Kidney (tissue), 14 donors: ENCODE measurements around the gene PDE6D. TPM values are rescaled to one million over a fixed set of nuclear protein-coding genes. Genes with fewer than 3 reads are reported as not detected.

Source experiments
- DNase-seq, 5 donors: peaks; one replicate each; pipeline ENCODE4 v3.0.0-alpha.2; 2013 to 2020
- FAIRE-seq: peaks from 2 replicates; lab custom pipeline; 2012; peaks lifted over from hg19 to GRCh38; lab: Jason Lieb, UNC
- H3K27ac ChIP-seq, 2 donors: one replicate each; pipeline ENCODE4 v1.7.0; 2013; ENCODE audit warnings: low read depth in 2 of 2, low read length in 2 of 2, inconsistent platforms in 1 of 2
- H3K27me3 ChIP-seq: one replicate; pipeline ENCODE4 v1.7.1; 2013; ENCODE audit warnings: low read length, inconsistent platforms; ENCODE audit not compliant: control insufficient read depth, insufficient read depth
- H3K36me3 ChIP-seq, 3 donors: one replicate each; pipeline versions ENCODE4 v1.7.0 to v1.7.1; 2013; ENCODE audit warnings: low read length in 3 of 3, control low read depth in 1 of 3, inconsistent platforms in 1 of 3; ENCODE audit not compliant: insufficient read depth in 3 of 3, control insufficient read depth in 2 of 3
- H3K4me1 ChIP-seq, 3 donors: one replicate each; pipeline versions ENCODE4 v1.7.0 to v1.7.1; 2013; ENCODE audit warnings: low read length in 3 of 3, inconsistent platforms in 1 of 3, low read depth in 1 of 3; ENCODE audit not compliant: control insufficient read depth in 2 of 3, insufficient read depth in 2 of 3
- H3K4me3 ChIP-seq, 3 donors: one replicate each; pipeline versions ENCODE4 v1.7.0 to v1.8.1; 2013; ENCODE audit warnings: low read length in 3 of 3, control low read depth in 1 of 3, inconsistent platforms in 1 of 3
- H3K9ac ChIP-seq, 3 donors: one replicate each; pipeline versions ENCODE4 v1.7.0 to v1.7.1; 2013; ENCODE audit warnings: low read length in 3 of 3, control low read depth in 1 of 3, inconsistent platforms in 1 of 3
- H3K9me3 ChIP-seq, 3 donors: one replicate each; pipeline versions ENCODE4 v1.7.0 to v1.7.1; 2013; ENCODE audit warnings: low read length in 3 of 3, control low read depth in 1 of 3, inconsistent platforms in 1 of 3; ENCODE audit not compliant: control insufficient read depth in 2 of 3, insufficient read depth in 1 of 3
- CTCF ChIP-seq: IDR thresholded peaks from 3 replicates; pipeline ENCODE4 v1.5.1; 2012; ENCODE audit warnings: mild to moderate bottlenecking, moderate library complexity, borderline replicate concordance; ENCODE audit not compliant: insufficient read depth; ENCODE audit errors: extremely low read depth
- intact Hi-C: fragments of 100-400 bp; cut with DNase I; formaldehyde crosslinking; loops from one replicate; pipeline ENCODE4 v1.11.1; 2022
- polyA plus RNA-seq: library from polyadenylated mRNA; stranded (reverse); fragments of 350-450 nt; fragmentation: Illumina TruSeq; extraction: RNeasy Lipid Tissue Mini Kit (QIAGEN cat#74804); gene quantifications from one replicate; pipeline ENCODE4 v1.2.3, GENCODE V29; 2014; ENCODE audit warnings: low read depth, low replicate concordance; ENCODE audit not compliant: insufficient read depth
- total RNA-seq: library from RNA; stranded (reverse); fragmentation: NEBNext Ultra II Directional; extraction: Animal tissue kit (Norgen Biotek cat#: 25700); gene quantifications from one replicate; pipeline ENCODE4 v1.2.1, GENCODE V29; 2021
- donor health status: control.
- donor health status: control.
- donor health status: control.
- donor health status: control.
- donor health status: control.
- donor health status: DM: yes; HTN: yes; CAD: no.
- donor health status: Normal renal cell carcinoma (clear cell type).

PDE6D gene
- total and polyA plus RNA-seq, 2 donors from 2014 or later = 21.7 to 28.2 TPM

- H3K4me1 ChIP-seq = peaks cover 0 to 6% (median 4%) of the 10 kb centered on the region in 3 donors
- H3K4me3 ChIP-seq = no peak overlapping the region
- DNase-seq = peak in 2 of 5 donors; percentile 40 to 62
- peaks cover 4 to 41% (median 28%) of the 10 kb centered on the region in 3 donors for H3K36me3 ChIP-seq
- peak overlapping the region; percentile 49 to 80 for H3K27ac ChIP-seq
- FAIRE-seq = no peak
- peak; percentile 6 for TF ChIP-seq CTCF
- intact Hi-C loops = no loop called here
- peak overlapping the region in 2 of 3 donors; percentile 41 to 59 for H3K9ac ChIP-seq
- H3K27me3 ChIP-seq = no peaks in the 10 kb centered on the region
- H3K9me3 ChIP-seq = no peaks in the 10 kb centered on the region
These were observed 14.6 kb upstream of the PDE6D start for GRCh38 chr2:231795525-231796327.

- Histone ChIP-seq H3K4me3 (no peak overlapping the region), H3K4me1 (peaks cover 0 to 6% (median 4%) of the 10 kb centered on the region in 3 donors), H3K36me3 (peaks cover 4 to 44% (median 30%) of the 10 kb centered on the region in 3 donors), H3K27ac (no peak overlapping the region), H3K9me3 (no peaks in the 10 kb centered on the region), H3K9ac (no peak overlapping the region), H3K27me3 (no peaks in the 10 kb centered on the region)
- FAIRE-seq (no peak), DNase-seq (no peak)
- intact Hi-C loops = no loop called here
- no peak for TF ChIP-seq CTCF
These were observed 13.3 kb upstream of the PDE6D start for GRCh38 chr2:231794383-231794782.

- Histone ChIP-seq H3K36me3 (peaks cover 4 to 30% (median 16%) of the 10 kb centered on the region in 3 donors), H3K9me3 (no peaks in the 10 kb centered on the region), H3K4me1 (peaks cover 0 to 10% (median 9%) of the 10 kb centered on the region in 3 donors), H3K9ac (no peak overlapping the region), H3K27ac (no peak overlapping the region), H3K27me3 (no peaks in the 10 kb centered on the region), H3K4me3 (no peak overlapping the region)
- no peak for TF ChIP-seq CTCF
- no peak for DNase-seq
- FAIRE-seq = no peak
- intact Hi-C loops = no loop called here
These were observed 10.0 kb upstream of the PDE6D start for GRCh38 chr2:231791107-231791506.
